ENCODE measurements around the gene DIS3L2. TPM values are rescaled to one million over a fixed set of nuclear protein-coding genes. Genes with fewer than 3 reads are reported as not detected.

The DIS3L2 gene
- total RNA-seq, 1 donor from 2014 or later, result 42.1 TPM

DNA sequence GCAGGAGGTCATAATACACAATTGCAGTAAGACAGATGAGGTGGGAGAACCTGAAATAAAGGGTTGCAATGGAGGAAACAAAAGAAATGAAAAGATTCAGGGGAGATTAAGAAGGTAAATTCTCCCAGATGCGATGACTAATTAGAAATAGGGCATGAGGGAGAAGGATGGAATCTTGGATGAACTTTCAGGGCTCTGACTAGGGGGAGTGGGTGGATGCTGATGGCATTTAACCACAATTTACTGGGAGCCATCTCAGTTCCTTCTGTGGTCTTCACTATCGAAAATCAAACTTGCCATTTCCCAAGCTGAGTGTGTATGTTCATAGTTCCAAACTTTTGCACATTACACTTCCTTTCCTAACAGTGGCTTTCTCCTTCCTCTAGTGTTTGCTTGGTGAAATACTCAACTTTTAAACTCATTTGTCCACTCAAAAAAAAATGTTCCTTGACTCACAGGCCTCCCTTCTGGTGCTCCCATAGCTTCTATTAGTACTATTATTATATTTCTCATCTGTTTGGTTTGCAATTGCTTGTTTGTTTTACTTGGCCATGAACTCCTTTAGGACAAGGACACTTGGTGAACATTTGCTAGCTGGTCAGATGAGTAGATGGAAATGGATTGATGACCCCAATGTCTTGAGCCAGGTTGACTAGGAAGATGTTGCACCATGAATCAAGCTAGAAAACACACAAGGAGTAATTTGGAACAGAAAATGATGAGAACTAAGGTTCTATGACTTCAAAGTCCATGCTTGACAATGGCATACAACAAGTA lies 178.5 kb downstream of the DIS3L2 start:
- H3K4me3 Mint-ChIP-seq (ENCODE audit: unreplicated experiment), result no peak overlapping the region
- DNase-seq, result no peak
- no peaks in the 10 kb centered on the region for H3K36me3 Mint-ChIP-seq (ENCODE audit: unreplicated experiment)
- peaks cover 2% of the 10 kb centered on the region for H3K27me3 Mint-ChIP-seq (ENCODE audit: unreplicated experiment)
- peaks cover under 1% of the 10 kb centered on the region for H3K9me3 Mint-ChIP-seq (ENCODE audit: unreplicated experiment)
- no peak overlapping the region for H3K27ac Mint-ChIP-seq (ENCODE audit: unreplicated experiment)
- H3K4me1 Mint-ChIP-seq (ENCODE audit: low read depth, unreplicated experiment), result no peaks in the 10 kb centered on the region
- TF ChIP-seq, protein P1, sequence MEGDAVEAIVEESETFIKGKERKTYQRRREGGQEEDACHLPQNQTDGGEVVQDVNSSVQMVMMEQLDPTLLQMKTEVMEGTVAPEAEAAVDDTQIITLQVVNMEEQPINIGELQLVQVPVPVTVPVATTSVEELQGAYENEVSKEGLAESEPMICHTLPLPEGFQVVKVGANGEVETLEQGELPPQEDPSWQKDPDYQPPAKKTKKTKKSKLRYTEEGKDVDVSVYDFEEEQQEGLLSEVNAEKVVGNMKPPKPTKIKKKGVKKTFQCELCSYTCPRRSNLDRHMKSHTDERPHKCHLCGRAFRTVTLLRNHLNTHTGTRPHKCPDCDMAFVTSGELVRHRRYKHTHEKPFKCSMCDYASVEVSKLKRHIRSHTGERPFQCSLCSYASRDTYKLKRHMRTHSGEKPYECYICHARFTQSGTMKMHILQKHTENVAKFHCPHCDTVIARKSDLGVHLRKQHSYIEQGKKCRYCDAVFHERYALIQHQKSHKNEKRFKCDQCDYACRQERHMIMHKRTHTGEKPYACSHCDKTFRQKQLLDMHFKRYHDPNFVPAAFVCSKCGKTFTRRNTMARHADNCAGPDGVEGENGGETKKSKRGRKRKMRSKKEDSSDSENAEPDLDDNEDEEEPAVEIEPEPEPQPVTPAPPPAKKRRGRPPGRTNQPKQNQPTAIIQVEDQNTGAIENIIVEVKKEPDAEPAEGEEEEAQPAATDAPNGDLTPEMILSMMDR (IDR thresholded peaks at IDR 0.05; ENCODE audit: partially characterized antibody, unreplicated experiment), result no peak

GRCh38 chr2:232141591-232141990 lies 180.1 kb downstream of the DIS3L2 start:
- Mint-ChIP-seq H3K4me3 (ENCODE audit: unreplicated experiment) (no peak overlapping the region), H3K9me3 (ENCODE audit: unreplicated experiment) (no peaks in the 10 kb centered on the region), H3K36me3 (ENCODE audit: unreplicated experiment) (no peaks in the 10 kb centered on the region), H3K4me1 (ENCODE audit: low read depth, unreplicated experiment) (no peaks in the 10 kb centered on the region), H3K27me3 (ENCODE audit: unreplicated experiment) (no peaks in the 10 kb centered on the region), H3K27ac (ENCODE audit: unreplicated experiment) (no peak overlapping the region)
- TF ChIP-seq, protein P1 (IDR thresholded peaks at IDR 0.05; ENCODE audit: partially characterized antibody, unreplicated experiment), result no peak
- DNase-seq, result no peak

GRCh38 chr2:232142049-232142448 lies 180.5 kb downstream of the DIS3L2 start:
- no peaks in the 10 kb centered on the region for H3K4me1 Mint-ChIP-seq (ENCODE audit: low read depth, unreplicated experiment)
- H3K36me3 Mint-ChIP-seq (ENCODE audit: unreplicated experiment), result no peaks in the 10 kb centered on the region
- H3K27me3 Mint-ChIP-seq (ENCODE audit: unreplicated experiment), result no peaks in the 10 kb centered on the region
- H3K9me3 Mint-ChIP-seq (ENCODE audit: unreplicated experiment), result no peaks in the 10 kb centered on the region
- no peak overlapping the region for H3K27ac Mint-ChIP-seq (ENCODE audit: unreplicated experiment)
- peak; percentile 38 for DNase-seq
- TF ChIP-seq, protein P1 (IDR thresholded peaks at IDR 0.05; ENCODE audit: partially characterized antibody, unreplicated experiment), result peak; percentile 81
- H3K4me3 Mint-ChIP-seq (ENCODE audit: unreplicated experiment), result no peak overlapping the region

- Mint-ChIP-seq H3K36me3 (ENCODE audit: unreplicated experiment) (no peaks in the 10 kb centered on the region), H3K9me3 (ENCODE audit: unreplicated experiment) (no peaks in the 10 kb centered on the region), H3K27ac (ENCODE audit: unreplicated experiment) (no peak overlapping the region), H3K4me3 (ENCODE audit: unreplicated experiment) (no peak overlapping the region), H3K27me3 (ENCODE audit: unreplicated experiment) (no peaks in the 10 kb centered on the region), H3K4me1 (ENCODE audit: low read depth, unreplicated experiment) (no peaks in the 10 kb centered on the region)
- DNase-seq, result no peak
- TF ChIP-seq, protein P1 (IDR thresholded peaks at IDR 0.05; ENCODE audit: partially characterized antibody, unreplicated experiment), result no peak
Measured at GRCh38 chr2:232142502-232142901, 181.0 kb downstream of the DIS3L2 start.

DNA sequence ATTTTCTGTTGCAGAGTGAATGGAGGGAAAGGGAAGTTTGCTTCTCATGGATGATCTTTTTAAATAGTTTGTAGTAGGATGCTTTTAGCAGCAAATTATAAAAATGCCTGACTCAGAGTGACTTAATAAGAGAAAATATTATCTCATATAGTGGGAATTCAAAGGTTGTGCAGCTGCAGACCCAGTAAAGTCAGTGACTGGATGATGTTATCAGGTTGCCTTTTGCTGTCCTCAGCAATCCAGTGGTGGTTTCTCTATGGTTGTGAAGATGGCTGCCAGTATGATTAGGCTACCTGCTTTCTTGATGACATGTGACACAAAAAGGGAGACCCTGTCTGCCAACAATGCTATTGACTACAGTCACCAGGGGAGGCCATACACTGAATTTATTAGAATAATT lies 184.8 kb downstream of the DIS3L2 start:
- TF ChIP-seq, protein P1 (IDR thresholded peaks at IDR 0.05; ENCODE audit: partially characterized antibody, unreplicated experiment), result no peak

More for the DNA sequence above, 184.8 kb downstream of the DIS3L2 start:
- H3K27ac Mint-ChIP-seq (ENCODE audit: unreplicated experiment), result no peak overlapping the region
- DNase-seq, result no peak
- no peaks in the 10 kb centered on the region for H3K27me3 Mint-ChIP-seq (ENCODE audit: unreplicated experiment)
- no peaks in the 10 kb centered on the region for H3K36me3 Mint-ChIP-seq (ENCODE audit: unreplicated experiment)
- no peaks in the 10 kb centered on the region for H3K4me1 Mint-ChIP-seq (ENCODE audit: low read depth, unreplicated experiment)
- no peaks in the 10 kb centered on the region for H3K9me3 Mint-ChIP-seq (ENCODE audit: unreplicated experiment)
- H3K4me3 Mint-ChIP-seq (ENCODE audit: unreplicated experiment), result no peak overlapping the region
